HG02852 (cell line): ENCODE measurements around the gene SLC4A4.

Experiments used
- ATAC-seq: cut with Tn5 transposase; IDR thresholded peaks from one replicate; pipeline ENCODE4 v1.9.1; 2021; ENCODE audit warnings: mild to moderate bottlenecking, moderate library complexity; ENCODE audit not compliant: unreplicated experiment

The SLC4A4 gene

GRCh38 chr4:71532407-71532806 lies 193.6 kb downstream of the SLC4A4 start:
- ATAC-seq, result no peak

- ATAC-seq, result no peak
Measured at GRCh38 chr4:71533121-71533520, 194.3 kb downstream of the SLC4A4 start.

- no peak for ATAC-seq
Measured at GRCh38 chr4:71537551-71538065, 198.8 kb downstream of the SLC4A4 start.

- no peak for ATAC-seq
Measured at GRCh38 chr4:71538528-71538927, 199.7 kb downstream of the SLC4A4 start.

- ATAC-seq, result no peak
Measured at GRCh38 chr4:71540749-71541269, 202.0 kb downstream of the SLC4A4 start.

- ATAC-seq, result no peak
Measured at GRCh38 chr4:71541541-71541940, 202.7 kb downstream of the SLC4A4 start.

GRCh38 chr4:71545168-71545567 lies 206.3 kb downstream of the SLC4A4 start:
- no peak for ATAC-seq

GRCh38 chr4:71549516-71550160 lies 210.8 kb downstream of the SLC4A4 start:
- ATAC-seq, result no peak

GRCh38 chr4:71550220-71551165 lies 211.7 kb downstream of the SLC4A4 start:
- no peak for ATAC-seq

GRCh38 chr4:71553605-71554004 lies 214.8 kb downstream of the SLC4A4 start:
- no peak for ATAC-seq

GRCh38 chr4:71554025-71554424 lies 215.2 kb downstream of the SLC4A4 start:
- no peak for ATAC-seq

GRCh38 chr4:71558248-71558647 lies 219.4 kb downstream of the SLC4A4 start:
- peak; percentile 86 for ATAC-seq

GRCh38 chr4:71559957-71560571 lies 221.2 kb downstream of the SLC4A4 start:
- ATAC-seq, result no peak

- no peak for ATAC-seq
Measured at GRCh38 chr4:71564775-71565174, 226.0 kb downstream of the SLC4A4 start.

- ATAC-seq, result no peak
Measured at GRCh38 chr4:71566856-71567255, 228.0 kb downstream of the SLC4A4 start.

- no peak for ATAC-seq
Measured at GRCh38 chr4:71568131-71568530, 229.3 kb downstream of the SLC4A4 start.

- ATAC-seq, result no peak
Measured at GRCh38 chr4:71570492-71570891, 231.7 kb downstream of the SLC4A4 start.

- ATAC-seq, result no peak
Measured at GRCh38 chr4:71571346-71571745, 232.5 kb downstream of the SLC4A4 start.

- ATAC-seq, result no peak
Measured at GRCh38 chr4:71583971-71584370, 245.2 kb downstream of the SLC4A4 start.

GRCh38 chr4:71584585-71584984 lies 245.8 kb downstream of the SLC4A4 start:
- no peak for ATAC-seq

- no peak for ATAC-seq
Measured at GRCh38 chr4:71586087-71586763, 247.4 kb downstream of the SLC4A4 start.
